ENCODE results near the gene EIF5B.
"Not testable (repeated sequence)": the region's sequence is repeated elsewhere in the genome, so short reads cannot be mapped to it uniquely, and the experiment has no call there.

Gene EIF5B

GRCh38 chr2:99337113-99338028, at the start of gene EIF5B:
Gene EIF5B, plus strand, starts transcription at chr2:99337389. Its CDS starts 166 bp downstream, at chr2:99337555.
- H3K4me3 ChIP-seq (ENCODE audit: low read depth in 1 of 2, low read length in 1 of 2) = peak within 1 kb of the TSS; percentile 86 to 100
- peaks cover 15% of the 10 kb centered on the region for H3K36me3 ChIP-seq
- H3K27me3 ChIP-seq = no peaks in the 10 kb centered on the region
- peak; percentile 70 for TF ChIP-seq CTCF (IDR thresholded peaks at IDR 0.05)
- peak within 1 kb of the TSS; percentile 91 for H3K27ac ChIP-seq
- no peaks in the 10 kb centered on the region for H3K9me3 ChIP-seq
- H3K4me1 ChIP-seq (ENCODE audit: control insufficient read depth in 1 of 2, insufficient read depth in 1 of 2, low read depth in 1 of 2, low read length in 1 of 2) = peaks cover 28 to 32% of the 10 kb centered on the region in 2 experiments

- no peak for TF ChIP-seq CTCF (IDR thresholded peaks at IDR 0.05)
- Histone ChIP-seq H3K27ac (no peak overlapping the region), H3K27me3 (no peaks in the 10 kb centered on the region), H3K36me3 (peaks cover 7% of the 10 kb centered on the region), H3K4me1 (ENCODE audit: control insufficient read depth in 1 of 2, insufficient read depth in 1 of 2, low read depth in 1 of 2, low read length in 1 of 2) (no peaks in the 10 kb centered on the region), H3K9me3 (no peaks in the 10 kb centered on the region), H3K4me3 (ENCODE audit: low read depth in 1 of 2, low read length in 1 of 2) (no peak overlapping the region)
Observed at GRCh38 chr2:99297994-99298393, 39.2 kb upstream of the EIF5B start.

- Histone ChIP-seq H3K9me3 (no peaks in the 10 kb centered on the region), H3K36me3 (peaks cover 7% of the 10 kb centered on the region), H3K4me1 (ENCODE audit: control insufficient read depth in 1 of 2, insufficient read depth in 1 of 2, low read depth in 1 of 2, low read length in 1 of 2) (no peaks in the 10 kb centered on the region), H3K27me3 (no peaks in the 10 kb centered on the region), H3K4me3 (ENCODE audit: low read depth in 1 of 2, low read length in 1 of 2) (no peak overlapping the region), H3K27ac (no peak overlapping the region)
- TF ChIP-seq CTCF (IDR thresholded peaks at IDR 0.05) = no peak
Observed at GRCh38 chr2:99299580-99299979, 37.6 kb upstream of the EIF5B start.

- not testable (repeated sequence) for H3K4me3 ChIP-seq (ENCODE audit: low read depth in 1 of 2, low read length in 1 of 2); H3K27ac ChIP-seq; H3K9me3 ChIP-seq; H3K4me1 ChIP-seq (ENCODE audit: control insufficient read depth in 1 of 2, insufficient read depth in 1 of 2, low read depth in 1 of 2, low read length in 1 of 2); H3K36me3 ChIP-seq; H3K27me3 ChIP-seq
Observed at GRCh38 chr2:99301097-99301496, 36.1 kb upstream of the EIF5B start, which contains the start of gene LYG1. Gene LYG1, minus strand, starts transcription at chr2:99301197. Its CDS starts 5,527 bp downstream, at chr2:99295670.

GRCh38 chr2:99317161-99317872, 19.9 kb upstream of the EIF5B start:
- no peak for TF ChIP-seq CTCF (IDR thresholded peaks at IDR 0.05)
- H3K4me3 ChIP-seq (ENCODE audit: low read depth in 1 of 2, low read length in 1 of 2) = no peak overlapping the region
- no peaks in the 10 kb centered on the region for H3K27me3 ChIP-seq
- H3K27ac ChIP-seq = no peak overlapping the region
- peaks cover 56% of the 10 kb centered on the region for H3K36me3 ChIP-seq
- H3K4me1 ChIP-seq (ENCODE audit: control insufficient read depth in 1 of 2, insufficient read depth in 1 of 2, low read depth in 1 of 2, low read length in 1 of 2) = no peaks in the 10 kb centered on the region
- no peaks in the 10 kb centered on the region for H3K9me3 ChIP-seq

GRCh38 chr2:99317873-99318200, 19.4 kb upstream of the EIF5B start:
- peaks cover 61% of the 10 kb centered on the region for H3K36me3 ChIP-seq
- H3K9me3 ChIP-seq; H3K27ac ChIP-seq; H3K4me1 ChIP-seq (ENCODE audit: control insufficient read depth in 1 of 2, insufficient read depth in 1 of 2, low read depth in 1 of 2, low read length in 1 of 2); H3K4me3 ChIP-seq (ENCODE audit: low read depth in 1 of 2, low read length in 1 of 2); H3K27me3 ChIP-seq: not testable (repeated sequence)

Data from neutrophil (primary cell).